GM23248 (cell line): Measurements from ENCODE around the gene MYLK3.

Experiments
- EZH2 ChIP-seq: fragments of 200-600 bp; sonication (generic); IDR thresholded peaks from 2 replicates; pipeline ENCODE4 v1.6.1; 2018; ENCODE audit warnings: antibody characterized with exemption, mild to moderate bottlenecking; ENCODE audit not compliant: insufficient read depth, poor library complexity, severe bottlenecking
- EZH2phosphoT487 ChIP-seq: fragments of 200-600 bp; sonication (generic); IDR thresholded peaks from 2 replicates; pipeline ENCODE4 v1.6.1; 2018; ENCODE audit warnings: antibody characterized with exemption, moderate library complexity, mild to moderate bottlenecking, low read depth; ENCODE audit not compliant: insufficient read depth

- TF ChIP-seq EZH2, result no peak
- TF ChIP-seq EZH2phosphoT487, result no peak
These were observed 15.6 kb downstream of the MYLK3 start for GRCh38 chr16:46732561-46732960.
